AG04450 (cell line): ENCODE measurements around the gene RGS9. TPM values are rescaled to one million over a fixed set of nuclear protein-coding genes. Genes with fewer than 3 reads are reported as not detected.

ENCODE experiments used
- CTCF ChIA-PET: fragments of 300-600, 350-600 bp; formaldehyde crosslinking; extraction: SDS; loops from one replicate; lab custom pipeline; 2022; ENCODE audit warnings: antibody characterized with exemption, inconsistent platforms; lab: Charles Lee
- POLR2A ChIA-PET: fragments of 350-600 bp; formaldehyde crosslinking; extraction: SDS; loops from one replicate; lab custom pipeline; 2021; ENCODE audit warnings: antibody characterized with exemption, inconsistent platforms; lab: Yijun Ruan, JAX
- DNase-seq: peaks from one replicate; pipeline ENCODE4 v3.0.0-alpha.2; 2011; ENCODE audit warnings: low read depth, low spot score
- H3K27ac ChIP-seq: one replicate; pipeline ENCODE4 v1.5.1; 2012; ENCODE audit warnings: low read depth, low read length, control low read depth
- H3K27me3 ChIP-seq: one replicate; pipeline ENCODE4 v1.6.0; 2012; ENCODE audit warnings: low read length; ENCODE audit not compliant: control insufficient read depth, insufficient read depth
- H3K4me3 ChIP-seq: 2 replicates; pipeline ENCODE4 v1.5.1; 2011; ENCODE audit warnings: mild to moderate bottlenecking, low read depth, low read length, control low read depth
- H3K9me3 ChIP-seq: 2 replicates; pipeline ENCODE4 v1.5.1; 2012; ENCODE audit warnings: low read length; ENCODE audit not compliant: control insufficient read depth, insufficient read depth
- CTCF ChIP-seq: IDR thresholded peaks from 2 replicates; pipeline ENCODE4 v1.5.1; 2011; ENCODE audit warnings: low read depth, low read length, control low read depth, inconsistent platforms
- polyA plus RNA-seq: library from polyadenylated mRNA; depleted of rRNA; stranded (reverse); fragments of >200 nt; gene quantifications from 2 replicates; pipeline ENCODE4 v1.2.3, GENCODE V29; 2011

RGS9 gene
- polyA plus RNA-seq, 1 experiment: 2.1 TPM

- TF ChIP-seq CTCF: no peak
- H3K27ac ChIP-seq: no peak overlapping the region
- CTCF ChIA-PET: no interaction called here
- POLR2A ChIA-PET: no interaction called here
- no peak for DNase-seq
- 0 out of 2 replicates have a peak, but pooled peaks cover 3% of the 10 kb centered on the region for H3K9me3 ChIP-seq
- no peak overlapping the region for H3K4me3 ChIP-seq
- peaks cover 20% of the 10 kb centered on the region for H3K27me3 ChIP-seq
Measured at GRCh38 chr17:65228734-65229620, 91.8 kb downstream of the RGS9 start.

- H3K27ac ChIP-seq: no peak overlapping the region
- peaks cover 20% of the 10 kb centered on the region for H3K27me3 ChIP-seq
- no peak for DNase-seq
- ChIA-PET POLR2A (no interaction called here), CTCF (no interaction called here)
- no peak overlapping the region for H3K4me3 ChIP-seq
- TF ChIP-seq CTCF: no peak
- H3K9me3 ChIP-seq: 0 out of 2 replicates have a peak, but pooled peaks cover 3% of the 10 kb centered on the region
Measured at GRCh38 chr17:65229621-65229995, 92.4 kb downstream of the RGS9 start.

DNA sequence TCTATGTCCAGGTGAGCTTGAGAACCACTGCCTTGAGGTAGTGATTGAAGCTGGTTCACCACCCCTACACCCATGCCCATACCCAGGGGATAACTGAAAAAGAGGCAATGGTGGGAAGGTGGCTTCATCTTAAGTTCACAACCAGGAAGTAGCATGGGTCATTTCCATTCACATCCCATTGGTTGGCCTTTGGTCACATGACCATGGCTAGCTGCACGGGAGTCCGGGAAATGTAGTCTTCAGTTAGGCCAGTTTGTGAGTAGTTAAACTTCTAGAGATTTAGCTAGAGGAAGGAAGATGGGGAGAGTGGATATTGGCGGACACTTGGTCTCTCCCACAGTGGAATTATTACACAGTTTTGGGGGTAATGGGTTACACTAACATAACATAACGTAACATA, 92.9 kb downstream of the RGS9 start:
- CTCF ChIA-PET: no interaction called here
- Histone ChIP-seq H3K27ac (no peak overlapping the region), H3K9me3 (0 out of 2 replicates have a peak, but pooled peaks cover 3% of the 10 kb centered on the region), H3K27me3 (peaks cover 20% of the 10 kb centered on the region), H3K4me3 (no peak overlapping the region)
- POLR2A ChIA-PET: no interaction called here
- no peak for TF ChIP-seq CTCF
- no peak for DNase-seq

DNA sequence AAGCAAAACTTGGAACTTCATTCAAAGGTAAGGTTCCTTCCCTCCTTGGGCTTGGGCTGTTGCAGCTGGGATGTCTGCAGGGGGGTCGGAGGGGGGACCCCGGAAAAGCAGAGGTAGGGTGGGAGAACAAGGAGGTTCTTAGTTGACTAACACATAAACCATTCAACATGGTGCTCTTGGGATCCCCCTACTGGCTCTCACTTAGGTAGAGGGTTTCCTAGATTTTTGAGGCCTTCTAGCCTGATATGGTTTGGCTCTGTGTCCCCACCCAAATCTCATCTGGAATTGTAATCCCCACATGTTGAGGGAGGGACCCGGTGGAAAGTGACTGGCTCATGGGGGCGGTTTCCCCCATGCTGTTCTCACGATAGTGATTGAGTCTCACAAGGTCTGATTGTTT, 93.9 kb downstream of the RGS9 start:
- Histone ChIP-seq H3K9me3 (no peaks in the 10 kb centered on the region), H3K27ac (no peak overlapping the region), H3K27me3 (peaks cover 16% of the 10 kb centered on the region), H3K4me3 (no peak overlapping the region)
- no peak for TF ChIP-seq CTCF
- ChIA-PET CTCF (interaction anchor here (0.5 to 2.6 kb wide), 12 partner anchors 18 to 1025 kb away, joined by 3 to 42 read pairs (median 5); partner anchors contain the start of gene CEP112), POLR2A (interaction anchor here (0.6 kb wide), 1 partner anchor 934 kb away, joined by 4 read pairs; no protein-coding TSS in a partner anchor)
- DNase-seq: no peak

DNA sequence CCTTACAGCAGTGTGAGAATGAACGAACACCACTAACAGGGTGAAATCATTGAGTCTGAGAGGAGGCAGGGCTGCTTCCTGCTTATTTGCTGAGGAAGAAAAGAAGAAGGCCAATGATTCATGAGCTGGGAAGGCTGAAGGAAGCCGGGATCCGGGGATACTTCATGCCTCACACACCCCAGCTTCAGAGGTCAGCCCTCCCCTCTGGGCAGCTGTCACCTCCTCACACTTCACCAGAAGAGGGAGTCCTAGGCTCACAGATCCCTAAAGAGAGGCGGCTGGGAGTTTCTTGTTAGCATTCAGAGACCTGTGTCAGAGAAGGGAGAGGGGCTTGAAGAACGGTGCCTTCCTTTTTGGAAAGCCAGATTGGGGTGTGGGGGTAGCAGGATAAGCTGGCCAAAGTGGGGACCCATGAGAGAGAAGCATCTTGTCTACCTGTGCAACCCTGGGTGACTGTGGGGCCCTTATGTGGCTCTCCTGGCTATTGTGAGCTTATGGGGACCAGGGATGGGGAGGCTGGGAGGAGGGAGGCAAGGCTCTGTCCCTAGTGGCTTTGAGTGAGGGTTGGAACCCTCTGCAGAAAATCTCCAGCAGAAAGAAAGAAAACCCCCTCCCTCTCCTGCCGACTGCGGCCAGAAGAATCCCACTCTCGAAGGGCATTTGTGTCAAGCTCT, 94.6 kb downstream of the RGS9 start:
- H3K4me3 ChIP-seq: no peak overlapping the region

More for the DNA sequence above, 94.6 kb downstream of the RGS9 start:
- POLR2A ChIA-PET: interaction anchor here (0.6 kb wide), 1 partner anchor 933 kb away, joined by 4 read pairs; no protein-coding TSS in a partner anchor
- H3K9me3 ChIP-seq: no peaks in the 10 kb centered on the region
- H3K27me3 ChIP-seq: peaks cover 14% of the 10 kb centered on the region
- CTCF ChIA-PET: interaction anchor here (0.5 to 2.6 kb wide), 23 partner anchors 8 to 1024 kb away, joined by 3 to 42 read pairs (median 4); partner anchors contain the start of gene CEP112
- peak; percentile 80 for TF ChIP-seq CTCF
- H3K27ac ChIP-seq: no peak overlapping the region
- DNase-seq: peak; percentile 63
